Cardiac septum (tissue), 1 donor: ENCODE measurements around the gene SKIC8. TPM values are rescaled to one million over a fixed set of nuclear protein-coding genes. Genes with fewer than 3 reads are reported as not detected.
"Not testable (repeated sequence)": the region's sequence is repeated elsewhere in the genome, so short reads cannot be mapped to it uniquely, and the experiment has no call there.

Experiments
- DNase-seq: peaks from one replicate; pipeline ENCODE4 v3.0.0-alpha.2; 2020; ENCODE audit warnings: low spot score
- intact Hi-C: fragments of 100-400 bp; cut with DNase I; formaldehyde crosslinking; loops from one replicate; pipeline ENCODE4 v1.14.0; 2022
- total RNA-seq: library from RNA; stranded (reverse); fragmentation: NEBNext Ultra II Directional; extraction: Animal tissue kit (Norgen Biotek cat#: 25700); gene quantifications from one replicate; pipeline ENCODE4 v1.2.1, GENCODE V29; 2021
- donor health status: DM: no; HTN: no; CAD: no.

The SKIC8 gene
- total RNA-seq, 1 donor from 2014 or later: 33.3 TPM

GRCh38 chr15:78263907-78264303 is 35.5 kb downstream of the SKIC8 start:
- DNase-seq: no peak
- intact Hi-C loops: no loop called here

- intact Hi-C loops: no loop called here
Measured at GRCh38 chr15:78263351-78263781, 36.0 kb downstream of the SKIC8 start.

GRCh38 chr15:78261062-78261461 is 38.3 kb downstream of the SKIC8 start:
- DNase-seq: no peak
- intact Hi-C loops: no loop called here

More at GRCh38 chr15:78263351-78263781, 36.0 kb downstream of the SKIC8 start:
- DNase-seq: peak; percentile 29

- peak; percentile 67 for DNase-seq
- intact Hi-C loops: no loop called here
Measured at GRCh38 chr15:78260489-78260888, 38.9 kb downstream of the SKIC8 start.

- DNase-seq: peak; percentile 31
- intact Hi-C loops: no loop called here
Measured at GRCh38 chr15:78259232-78259631, 40.2 kb downstream of the SKIC8 start.

- DNase-seq: no peak
- intact Hi-C loops: no loop called here
Measured at GRCh38 chr15:78257681-78258080, 41.7 kb downstream of the SKIC8 start.

GRCh38 chr15:78256044-78256437 is 43.4 kb downstream of the SKIC8 start:
- intact Hi-C loops: no loop called here
- DNase-seq: no peak

GRCh38 chr15:78255421-78256043 is 43.9 kb downstream of the SKIC8 start:
- no peak for DNase-seq
- intact Hi-C loops: no loop called here

GRCh38 chr15:78251136-78251535 is 48.3 kb downstream of the SKIC8 start:
- intact Hi-C loops: no loop called here
- peak; percentile 71 for DNase-seq

- no peak for DNase-seq
- intact Hi-C loops: no loop called here
Measured at GRCh38 chr15:78249131-78249530, 50.3 kb downstream of the SKIC8 start.

GRCh38 chr15:78247911-78248310 is 51.5 kb downstream of the SKIC8 start:
- no peak for DNase-seq
- intact Hi-C loops: no loop called here

- DNase-seq, intact Hi-C loops: not testable (repeated sequence)
Measured at GRCh38 chr15:78245976-78246620, 53.3 kb downstream of the SKIC8 start.

- DNase-seq, intact Hi-C loops: not testable (repeated sequence)
Measured at GRCh38 chr15:78245392-78245791, 54.0 kb downstream of the SKIC8 start.

- intact Hi-C loops: loop anchor here (5.0 kb wide), 2 partner anchors 48 to 288 kb away; no protein-coding TSS in a partner anchor
- DNase-seq: no peak
Measured at GRCh38 chr15:78244893-78245292, 54.5 kb downstream of the SKIC8 start.

- no peak for DNase-seq
- intact Hi-C loops: loop anchor here (5.0 kb wide), 2 partner anchors 47 to 287 kb away; no protein-coding TSS in a partner anchor
Measured at GRCh38 chr15:78244101-78244500, 55.3 kb downstream of the SKIC8 start.

- intact Hi-C loops: loop anchor here (5.0 kb wide), 2 partner anchors 46 to 286 kb away; no protein-coding TSS in a partner anchor
- no peak for DNase-seq
Measured at GRCh38 chr15:78243491-78243941, 55.9 kb downstream of the SKIC8 start.

GRCh38 chr15:78243058-78243457 is 56.4 kb downstream of the SKIC8 start:
- intact Hi-C loops: loop anchor here (5.0 kb wide), 2 partner anchors 46 to 286 kb away; no protein-coding TSS in a partner anchor
- no peak for DNase-seq

GRCh38 chr15:78242128-78242527 is 57.3 kb downstream of the SKIC8 start:
- DNase-seq: no peak
- intact Hi-C loops: loop anchor here (5.0 kb wide), 2 partner anchors 45 to 285 kb away; no protein-coding TSS in a partner anchor

- intact Hi-C loops: loop anchor here (2.0 to 5.0 kb wide), 3 partner anchors 44 to 284 kb away; no protein-coding TSS in a partner anchor
- peak; percentile 90 for DNase-seq
Measured at GRCh38 chr15:78241017-78241416, 58.4 kb downstream of the SKIC8 start.

- no peak for DNase-seq
- intact Hi-C loops: loop anchor here (2.0 to 5.0 kb wide), 4 partner anchors 43 to 283 kb away; no protein-coding TSS in a partner anchor
Measured at GRCh38 chr15:78239811-78240210, 59.6 kb downstream of the SKIC8 start.

- intact Hi-C loops: no loop called here
Measured at GRCh38 chr15:78237146-78237545, 62.3 kb downstream of the SKIC8 start.

More at GRCh38 chr15:78237146-78237545, 62.3 kb downstream of the SKIC8 start:
- no peak for DNase-seq
